GM12872 (cell line): Measurements from ENCODE around the gene MALRD1.

Experiments
- CTCF ChIP-seq: IDR thresholded peaks from 3 replicates; pipeline ENCODE4 v1.5.1; 2011; ENCODE audit warnings: low read depth, mild to moderate bottlenecking, low read length, moderate library complexity; ENCODE audit not compliant: insufficient read depth

MALRD1 gene

DNA sequence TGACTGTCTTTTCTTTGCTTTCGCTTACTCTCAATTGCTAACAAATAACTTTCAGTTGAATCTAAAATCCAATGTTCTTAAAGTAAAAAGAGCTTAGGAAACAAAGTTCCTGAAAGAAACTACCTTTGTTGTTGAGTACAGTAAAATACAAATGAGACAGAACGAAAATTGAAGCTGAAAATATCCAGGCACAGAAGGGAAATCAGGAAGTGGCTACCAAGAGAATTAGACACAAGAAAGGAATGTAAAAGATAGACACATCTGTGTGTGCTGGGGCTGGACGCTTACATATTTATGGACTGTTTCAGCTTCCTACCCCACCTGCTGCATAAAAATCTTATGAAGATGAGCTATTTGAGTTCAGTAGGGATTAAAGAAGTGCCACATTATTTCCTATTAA, 606.0 kb downstream of the MALRD1 start:
- TF ChIP-seq CTCF: no peak

DNA sequence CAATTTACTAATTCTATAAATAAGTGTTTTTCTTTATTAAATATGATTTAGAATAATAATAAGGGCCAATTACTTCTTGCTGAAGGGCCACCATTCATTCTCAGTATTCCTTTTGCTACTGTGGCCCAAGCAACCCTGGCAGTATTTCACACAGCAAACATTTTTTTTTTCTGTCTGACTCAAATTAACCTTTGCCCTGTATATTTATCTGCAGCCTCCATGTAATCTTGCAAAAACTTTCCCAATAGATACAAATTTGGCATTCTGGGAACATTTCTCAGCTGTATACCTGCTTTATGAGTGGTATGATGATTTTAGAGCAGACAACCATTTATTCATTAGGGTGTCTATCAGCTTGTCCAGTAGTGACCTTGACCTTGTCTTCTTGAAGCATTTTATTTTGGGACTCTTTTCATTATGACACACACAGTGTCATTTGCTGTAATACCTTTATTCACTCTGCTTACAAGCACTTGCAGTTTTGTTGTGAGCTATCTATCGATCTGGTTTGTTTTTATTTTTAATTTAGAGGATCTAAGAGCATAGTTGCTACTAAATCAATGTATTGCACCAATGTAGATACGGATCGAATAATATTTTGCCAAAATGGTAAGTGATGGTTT, 607.9 kb downstream of the MALRD1 start:
- no peak for TF ChIP-seq CTCF

GRCh38 chr10:19658131-19658530, 609.5 kb downstream of the MALRD1 start:
- TF ChIP-seq CTCF: no peak

- TF ChIP-seq CTCF: no peak
These were observed 610.1 kb downstream of the MALRD1 start for GRCh38 chr10:19658622-19659233.

- no peak for TF ChIP-seq CTCF
These were observed 611.5 kb downstream of the MALRD1 start for GRCh38 chr10:19659920-19660655.

DNA sequence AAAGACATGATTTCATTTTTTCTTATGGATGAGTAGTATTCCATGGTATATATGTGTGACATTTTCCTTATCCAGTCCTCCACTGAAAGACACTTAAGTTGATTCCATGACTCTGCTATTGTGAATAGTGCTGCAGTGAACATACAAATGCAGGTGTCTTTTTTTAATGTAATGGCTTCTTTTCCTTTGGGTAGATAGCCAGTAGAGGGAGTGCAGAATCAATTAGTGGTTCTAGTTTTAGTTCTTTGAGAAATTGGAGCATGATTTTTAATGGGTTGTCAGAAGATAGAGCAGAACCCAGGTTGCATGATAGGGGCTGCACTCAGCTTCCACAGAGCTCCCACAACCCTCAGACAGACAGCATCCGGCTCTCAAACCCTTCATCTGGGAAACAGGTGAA, 614.7 kb downstream of the MALRD1 start:
- no peak for TF ChIP-seq CTCF

GRCh38 chr10:19668116-19668515, 619.5 kb downstream of the MALRD1 start:
- no peak for TF ChIP-seq CTCF
